ENCODE results near the gene ACSF3.

Gene ACSF3

DNA sequence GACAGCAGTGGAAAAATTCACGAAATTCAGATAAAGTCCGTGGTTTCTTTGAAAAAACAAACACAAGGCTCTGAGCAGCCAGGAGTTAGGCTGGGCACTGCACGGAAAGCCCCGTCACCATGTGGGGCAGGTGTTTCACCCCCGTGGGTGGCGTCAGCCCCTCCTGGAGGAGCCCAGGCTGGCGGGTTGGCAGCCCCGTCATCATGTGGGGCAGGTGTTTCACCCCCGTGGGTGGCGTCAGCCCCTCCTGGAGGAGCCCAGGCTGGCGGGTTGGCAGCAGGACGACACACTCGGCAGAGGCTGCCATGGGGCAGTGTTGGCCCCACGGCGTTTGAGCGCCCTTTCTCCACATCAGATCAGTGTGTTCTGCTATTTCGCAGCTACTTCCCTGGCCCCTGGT lies 38.1 kb downstream of the ACSF3 start:
- DNase-seq (ENCODE audit: low read depth): no peak

DNA sequence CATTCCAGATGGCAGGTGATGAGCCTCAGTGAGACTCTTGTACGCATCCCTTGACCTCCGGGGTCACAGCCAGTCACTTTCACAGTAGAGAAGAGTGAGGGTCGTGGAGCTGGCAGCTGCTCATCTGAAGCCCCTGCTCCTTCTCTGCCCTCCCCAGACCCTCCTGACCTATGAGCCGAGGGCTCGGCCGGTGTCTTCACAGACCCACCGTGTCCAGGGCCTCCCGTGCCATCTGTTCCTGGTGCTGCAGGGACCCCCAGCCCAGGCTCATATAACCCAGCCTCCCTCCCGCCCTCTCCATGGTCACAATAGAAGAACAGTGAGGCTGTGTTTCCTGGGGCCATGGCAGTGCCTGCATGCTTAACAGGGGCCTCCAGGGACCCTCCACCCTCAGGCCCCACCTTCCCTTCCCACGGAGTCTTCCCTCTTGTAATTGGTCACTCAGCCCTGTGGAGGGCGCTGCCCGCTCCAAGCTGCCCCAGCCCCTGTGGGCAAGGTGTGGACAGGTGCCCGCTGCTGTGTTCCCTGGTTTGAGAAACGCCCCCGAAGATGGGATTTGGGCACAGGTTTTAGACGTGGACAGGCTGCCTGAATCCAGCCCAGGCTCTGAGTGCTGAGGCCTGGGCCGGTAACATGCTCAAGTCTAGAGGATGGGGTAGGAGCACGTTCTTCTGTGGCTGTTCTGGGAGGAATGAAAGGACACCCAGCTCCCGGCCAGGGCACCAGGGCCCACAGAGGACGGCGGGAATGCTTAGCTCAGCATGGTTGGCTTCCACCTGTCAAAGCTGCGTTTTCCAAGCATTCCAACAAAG lies 38.7 kb downstream of the ACSF3 start:
- DNase-seq (ENCODE audit: low read depth): no peak

DNA sequence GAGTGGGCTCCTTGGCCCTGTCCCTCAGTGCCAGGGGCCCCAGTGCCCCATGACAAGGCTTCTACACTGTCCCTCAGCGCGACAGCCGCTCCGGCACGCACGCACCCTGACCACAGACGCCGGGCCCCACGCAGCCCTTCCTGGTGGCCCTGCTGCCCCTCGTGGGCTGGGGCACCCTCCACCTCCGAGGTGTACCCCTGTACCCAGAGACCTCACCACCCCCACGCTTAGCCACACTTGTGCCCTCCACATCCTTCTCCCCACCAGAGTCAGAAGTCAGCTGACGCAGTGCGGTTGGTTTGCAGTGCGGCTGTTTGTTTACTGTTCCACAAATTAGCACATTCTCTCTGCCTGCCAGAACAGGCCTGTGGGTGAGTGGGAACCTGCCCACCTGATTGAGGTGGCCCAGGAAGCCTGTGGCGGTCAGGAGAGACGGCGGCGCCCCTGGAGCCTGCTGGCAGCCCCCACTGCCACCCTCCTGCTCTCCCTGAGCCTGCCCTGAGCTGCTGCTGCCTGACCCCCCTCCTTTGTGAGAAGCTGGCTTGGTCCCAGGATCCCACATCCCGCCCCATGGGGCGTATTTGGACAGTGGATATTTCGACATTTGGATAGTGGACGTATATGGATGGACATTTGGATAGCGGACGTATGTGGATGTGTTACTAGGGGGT lies 39.9 kb downstream of the ACSF3 start:
- no peak for DNase-seq (ENCODE audit: low read depth)

DNA sequence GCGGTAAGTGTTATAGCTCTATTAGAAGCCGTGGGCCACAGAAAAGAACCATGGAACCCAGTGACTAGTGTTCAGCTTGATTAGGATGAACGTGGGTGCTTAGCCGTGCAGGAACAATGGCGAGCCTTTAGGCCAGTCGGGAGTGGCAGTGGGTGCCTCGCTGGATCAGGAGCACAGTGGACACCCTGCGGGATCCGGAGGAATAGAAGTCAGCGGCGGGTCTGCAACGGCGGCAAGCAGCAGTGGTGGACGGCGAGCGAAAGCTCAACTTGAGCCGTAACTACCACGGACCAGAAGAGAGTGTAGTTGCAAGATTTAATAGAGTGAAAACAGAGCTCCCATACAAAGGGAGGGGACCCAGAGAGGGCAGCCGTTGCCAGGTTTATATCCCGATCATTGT lies 40.6 kb downstream of the ACSF3 start:
- DNase-seq (ENCODE audit: low read depth): no peak

DNA sequence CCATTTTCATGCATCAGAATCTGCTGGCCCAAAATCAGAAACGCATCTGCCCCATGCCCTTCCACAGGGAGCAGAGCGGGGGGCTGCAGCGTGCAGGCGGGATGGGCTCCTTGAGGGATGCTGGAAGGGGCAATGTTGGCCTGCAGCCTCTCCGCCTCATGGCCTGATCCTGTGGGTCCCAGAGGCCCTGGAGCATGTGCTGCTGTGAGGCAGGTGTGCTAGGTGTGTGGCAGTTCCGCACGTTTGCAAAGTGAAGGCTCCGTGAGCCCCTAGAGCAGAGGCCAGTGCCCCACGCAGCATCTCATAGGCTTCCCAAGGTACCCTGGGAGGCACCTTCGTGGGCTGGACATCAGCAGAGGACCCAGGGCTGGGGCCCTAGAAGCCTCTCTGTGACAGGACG lies 41.5 kb downstream of the ACSF3 start:
- DNase-seq (ENCODE audit: low read depth): no peak

DNA sequence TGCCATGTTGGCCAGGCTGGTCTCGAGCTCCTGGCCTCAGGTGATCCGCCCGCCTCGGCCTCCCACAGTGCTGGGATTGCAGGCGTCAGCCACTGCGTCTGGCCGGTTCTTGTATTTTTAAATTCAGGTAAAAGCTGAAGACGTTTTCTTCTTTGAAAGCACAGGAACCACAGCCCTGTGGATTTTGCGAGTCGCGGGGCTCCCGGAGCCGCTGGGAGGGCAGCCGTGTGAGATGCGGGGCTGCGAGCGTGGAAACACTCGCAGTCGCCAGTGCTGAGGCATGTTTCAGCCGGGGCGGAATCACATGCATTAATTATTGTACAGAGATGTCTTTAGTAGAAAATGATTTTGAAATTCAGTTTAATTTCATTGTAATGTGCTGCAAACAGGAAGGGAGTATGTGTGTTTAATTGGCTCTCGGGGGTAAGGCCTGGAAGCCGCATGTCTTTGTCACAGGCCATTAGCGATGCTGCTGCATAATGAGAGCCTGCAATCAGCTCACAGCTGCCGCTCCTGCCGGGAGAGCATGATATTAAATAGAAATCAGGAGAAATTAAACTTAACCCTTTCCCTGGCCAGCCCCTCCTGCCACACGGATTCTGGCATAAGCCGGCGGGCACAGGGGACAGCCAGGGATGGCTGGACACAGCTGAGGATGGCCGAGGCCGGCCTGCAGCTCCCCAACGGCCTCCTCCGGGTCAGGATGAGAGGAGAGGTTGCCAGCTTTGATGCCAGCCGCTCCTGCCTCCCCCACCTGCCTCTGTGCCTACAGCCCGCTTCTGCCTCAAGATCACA lies 42.5 kb downstream of the ACSF3 start:
- DNase-seq (ENCODE audit: low read depth): no peak

DNA sequence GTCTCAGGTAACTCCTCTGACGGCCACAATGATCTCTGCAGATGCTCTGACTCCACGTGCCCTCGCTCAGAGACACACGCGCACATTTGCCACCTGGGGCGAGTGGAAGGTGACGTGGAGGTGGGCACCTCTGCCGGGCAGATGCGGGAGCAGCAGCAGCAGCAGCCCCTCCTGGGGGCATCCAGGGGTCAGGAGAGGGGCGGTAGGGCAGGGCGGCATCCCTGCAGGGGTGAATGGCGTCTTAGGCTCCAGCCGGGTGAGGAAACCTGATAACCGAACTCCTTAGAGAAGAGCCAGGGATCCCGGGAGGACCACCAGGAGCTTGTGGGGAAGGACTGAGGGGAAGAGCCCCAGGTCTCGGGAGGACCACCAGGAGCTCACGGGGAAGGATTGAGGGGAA lies 43.3 kb downstream of the ACSF3 start:
- no peak for DNase-seq (ENCODE audit: low read depth)

DNA sequence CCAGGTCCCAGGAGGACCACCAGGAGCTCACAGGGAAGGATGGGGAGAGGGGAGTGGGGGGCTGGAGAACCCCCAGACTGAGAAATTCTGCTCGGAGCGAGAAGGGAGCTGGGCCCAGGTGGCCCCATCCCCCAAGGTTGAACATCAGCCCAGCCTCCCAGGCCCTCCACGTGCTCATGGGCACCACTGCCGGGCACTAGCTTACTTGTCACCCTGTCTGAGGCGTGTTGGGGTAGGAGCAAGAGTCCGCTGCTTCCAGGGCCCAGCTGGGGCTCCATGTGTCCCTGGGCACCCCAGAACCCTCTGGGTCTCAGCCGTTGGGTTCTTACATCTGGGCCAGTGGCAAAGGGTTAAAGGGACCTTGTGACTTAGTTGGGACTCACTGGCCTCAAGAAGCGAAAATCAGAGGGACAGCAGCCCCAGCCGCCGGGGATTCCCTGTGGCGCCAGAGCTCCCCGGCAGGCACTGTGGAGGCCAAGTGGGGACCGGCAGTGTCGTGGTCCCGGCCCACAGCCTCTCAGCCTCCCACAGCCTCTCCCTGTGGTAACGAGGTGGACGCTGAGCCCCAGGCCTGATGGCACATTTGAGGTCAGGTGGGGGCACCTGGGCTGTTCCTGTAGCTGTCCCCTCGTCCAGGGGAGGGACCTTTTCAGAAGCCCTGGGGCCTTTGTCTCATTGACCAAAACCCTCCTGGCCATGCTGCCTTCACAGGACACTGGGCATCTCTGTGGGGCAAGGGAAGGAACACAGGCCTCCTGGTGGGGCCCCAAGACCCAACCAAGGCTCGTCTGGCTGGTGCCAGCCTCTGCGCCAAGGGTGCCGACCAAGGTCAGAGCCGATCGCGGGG lies 44.2 kb downstream of the ACSF3 start:
- DNase-seq (ENCODE audit: low read depth): no peak

DNA sequence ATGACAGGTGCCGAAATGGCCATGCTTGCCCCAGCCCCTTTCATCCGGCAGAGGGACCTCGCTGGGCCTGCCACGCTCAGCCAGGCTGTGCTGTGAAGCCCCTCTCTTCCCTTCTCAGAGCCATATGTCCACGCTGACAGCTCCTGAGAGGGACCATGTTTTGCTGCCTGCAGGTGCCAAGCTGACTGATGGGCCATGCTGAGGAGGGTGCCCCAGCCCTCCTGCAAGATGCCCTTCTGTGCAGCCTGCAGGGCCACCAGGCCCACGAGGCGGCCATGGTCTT lies 44.8 kb downstream of the ACSF3 start:
- no peak for DNase-seq (ENCODE audit: low read depth)

DNA sequence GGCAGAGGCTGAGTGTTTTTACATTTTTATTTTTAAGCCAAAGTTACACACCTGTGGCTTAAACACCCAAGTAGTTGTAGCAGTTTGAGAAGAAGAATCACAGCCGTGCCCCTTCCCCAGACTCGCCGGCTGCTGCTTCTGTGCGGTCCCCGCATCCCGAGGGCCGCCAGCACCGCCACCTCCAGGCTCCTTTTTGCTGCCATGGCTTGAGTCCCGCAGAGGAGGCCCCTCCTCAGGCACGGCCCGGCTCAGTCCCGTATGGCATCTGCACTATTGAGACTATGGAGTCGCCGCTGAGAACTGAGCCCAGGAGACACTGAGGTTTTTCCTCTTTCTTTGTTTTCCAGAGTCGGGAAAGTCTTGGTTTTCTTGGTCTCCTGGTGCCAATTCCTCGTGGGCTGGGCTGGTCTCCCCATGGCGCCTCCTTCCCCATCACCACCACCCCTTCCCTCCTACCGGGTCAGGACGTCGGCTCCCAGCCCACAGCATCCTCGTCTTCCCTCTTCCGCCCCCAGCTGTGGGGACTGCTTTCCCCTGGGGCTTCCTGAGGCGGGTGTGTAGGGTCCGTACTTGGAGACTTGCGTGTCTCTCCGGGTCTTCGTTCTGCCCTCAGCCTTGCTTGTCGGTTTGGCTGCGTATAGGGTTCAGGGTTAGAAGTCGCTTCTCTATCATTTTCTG lies 45.3 kb downstream of the ACSF3 start:
- no peak for DNase-seq (ENCODE audit: low read depth)

DNA sequence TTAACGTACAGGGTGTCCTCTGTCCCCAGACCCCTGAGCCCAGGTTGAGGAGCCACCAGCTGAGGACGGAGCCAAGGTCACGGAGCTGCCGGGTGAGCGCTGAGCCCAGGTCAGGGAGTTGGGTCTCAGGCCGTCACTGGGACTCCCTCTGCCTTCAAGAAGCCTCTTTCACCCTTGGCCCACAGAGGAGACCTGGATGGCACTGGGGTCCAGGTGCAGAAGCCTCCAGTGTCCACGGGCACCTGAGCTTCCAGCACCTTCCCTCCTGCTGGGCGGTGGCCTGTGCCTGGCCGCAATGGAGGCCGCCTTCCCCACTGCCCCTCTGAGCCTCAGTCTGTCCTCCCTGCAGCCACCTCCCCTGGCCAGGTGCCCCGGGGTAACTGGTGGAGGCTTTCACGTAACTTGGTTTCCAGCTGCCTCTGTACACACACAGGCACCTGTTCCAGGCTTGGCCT lies 46.3 kb downstream of the ACSF3 start:
- DNase-seq (ENCODE audit: low read depth): no peak

DNA sequence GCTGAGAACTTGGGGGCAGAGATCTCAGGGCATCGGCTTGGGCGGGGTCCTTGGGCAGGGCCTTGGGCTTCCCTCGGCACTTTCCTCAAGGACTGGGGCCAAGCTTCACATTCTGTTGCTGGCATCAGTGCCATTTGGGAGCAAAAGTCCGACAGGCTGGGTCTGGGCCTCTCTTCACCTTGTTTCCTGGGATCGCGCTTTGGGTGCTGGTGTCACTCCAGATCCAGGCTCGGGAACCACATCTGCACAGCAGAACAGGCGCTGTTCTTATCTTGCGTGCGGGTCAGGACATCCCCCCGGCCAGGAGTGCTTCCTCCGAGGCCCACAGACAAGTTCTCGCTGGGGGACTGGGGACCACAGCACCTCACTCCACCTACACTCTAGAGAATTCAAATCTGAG lies 46.7 kb downstream of the ACSF3 start:
- DNase-seq (ENCODE audit: low read depth): no peak

DNA sequence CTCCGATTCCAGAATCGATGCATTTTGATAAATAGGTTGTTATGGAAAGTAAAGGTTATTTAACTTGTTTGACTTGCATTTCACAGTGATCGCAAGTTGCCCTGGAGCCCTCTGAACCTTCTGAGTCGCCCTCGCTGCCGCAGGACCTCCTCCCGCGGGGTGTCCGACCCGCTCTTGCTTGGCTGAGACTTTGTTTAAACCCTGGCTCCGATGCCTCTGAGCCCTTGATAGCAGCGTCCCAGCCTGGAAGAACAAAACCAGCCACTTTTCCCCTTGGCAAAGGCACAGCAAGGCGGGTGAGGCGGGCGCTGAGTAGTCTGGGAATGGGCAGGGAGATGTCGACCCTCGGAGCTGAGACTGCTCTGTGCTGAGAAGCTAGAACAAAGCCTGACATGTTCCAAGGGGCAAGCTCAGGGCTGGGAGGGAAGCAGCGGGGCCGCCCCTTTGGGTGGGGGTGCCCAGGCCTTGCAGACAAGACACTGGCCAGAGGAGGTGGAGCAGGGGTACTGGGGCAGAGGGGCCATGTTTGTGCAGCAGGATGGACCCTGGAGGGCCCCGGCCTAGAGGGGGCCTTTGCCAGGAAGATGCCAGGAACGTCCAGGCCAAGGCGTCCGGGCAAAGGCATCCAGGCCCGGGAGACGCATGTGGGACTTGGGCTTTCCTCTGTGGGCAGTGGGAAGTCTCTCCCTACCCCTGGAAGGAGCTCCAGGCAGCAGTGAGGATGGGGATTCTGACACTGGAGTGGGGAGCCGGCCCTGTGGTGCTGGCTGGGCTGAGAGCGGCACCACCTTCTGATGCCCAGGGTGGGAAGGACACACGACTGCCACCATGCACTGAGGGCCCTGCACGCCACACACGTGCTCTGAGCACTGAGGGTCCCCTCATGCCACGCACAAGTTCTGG lies 47.6 kb downstream of the ACSF3 start:
- DNase-seq (ENCODE audit: low read depth): no peak

DNA sequence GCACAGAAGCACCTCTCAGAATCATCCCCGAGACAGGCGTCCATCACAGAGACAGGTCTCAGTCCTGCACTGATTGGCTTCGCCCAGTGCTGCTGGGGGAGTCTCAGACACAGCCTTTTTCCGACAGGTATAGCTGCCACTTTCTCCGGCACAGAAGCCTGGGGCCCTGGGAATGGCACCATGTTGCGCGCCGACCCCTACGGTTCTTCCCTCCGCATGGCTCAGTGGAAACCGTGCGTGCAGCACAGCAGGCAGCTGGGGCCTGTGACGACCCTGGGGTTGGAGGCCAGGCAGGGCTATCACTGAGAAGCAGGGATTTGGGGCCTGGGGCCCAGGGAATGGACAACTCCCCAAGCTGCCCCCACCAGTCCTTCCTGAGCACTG lies 48.2 kb downstream of the ACSF3 start:
- DNase-seq (ENCODE audit: low read depth): no peak

DNA sequence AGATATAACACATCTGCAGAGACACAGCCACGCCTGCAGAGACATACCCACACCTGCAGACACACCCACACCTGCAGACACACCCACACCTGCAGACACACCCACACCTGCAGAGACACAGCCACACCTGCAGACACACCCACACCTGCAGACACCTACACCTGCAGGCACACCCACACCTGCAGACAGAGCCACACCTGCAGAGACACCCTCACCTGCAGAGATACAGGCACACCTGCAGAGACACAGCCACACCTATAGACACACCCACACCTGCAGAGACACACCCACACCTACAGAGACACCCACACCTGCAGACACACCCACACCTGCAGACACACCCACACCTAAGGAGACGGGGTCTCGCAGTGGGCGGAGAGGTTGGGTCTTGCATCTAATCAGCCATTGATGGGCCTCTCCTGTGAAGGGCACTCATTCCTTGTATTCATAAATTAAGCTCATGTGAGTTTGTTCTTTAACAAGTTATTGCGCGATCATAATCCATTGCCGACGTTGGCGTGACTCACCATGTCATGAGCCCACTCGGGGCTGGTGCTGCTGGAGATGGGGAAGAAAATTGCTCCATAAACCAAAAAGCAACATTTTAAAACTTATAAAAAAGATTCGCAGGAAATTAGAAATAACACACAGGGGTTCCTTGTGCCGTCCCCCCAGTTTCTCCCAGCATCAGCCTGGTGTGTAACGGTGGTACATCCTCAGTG lies 49.0 kb downstream of the ACSF3 start:
- DNase-seq (ENCODE audit: low read depth): no peak

DNA sequence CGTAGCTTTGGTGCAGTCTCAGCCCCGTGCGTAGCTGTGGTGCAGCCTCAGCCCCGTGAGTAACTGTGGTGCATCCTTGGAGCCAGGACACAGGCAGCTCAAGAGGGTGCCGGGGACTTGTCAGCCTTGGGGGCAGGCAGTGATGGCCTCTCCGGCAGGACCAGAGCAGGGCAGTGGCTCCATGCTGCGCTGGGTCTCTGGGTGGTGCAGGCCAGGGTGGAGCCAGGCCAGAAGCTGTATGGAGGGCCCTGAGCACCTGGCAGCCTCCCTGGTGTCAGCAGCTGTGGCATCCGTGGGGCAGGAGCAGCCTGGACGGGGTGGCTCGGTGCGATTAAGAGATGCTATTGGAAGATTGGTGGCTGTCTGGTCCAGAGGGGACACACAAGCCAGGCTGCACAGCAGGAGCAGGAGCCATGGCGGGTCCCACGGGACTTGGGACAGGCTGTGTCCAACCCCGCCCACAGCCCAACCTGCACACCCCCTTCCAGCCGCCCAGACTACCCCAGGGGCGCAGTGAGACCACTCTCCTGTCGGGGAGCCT lies 49.6 kb downstream of the ACSF3 start:
- no peak for DNase-seq (ENCODE audit: low read depth)

DNA sequence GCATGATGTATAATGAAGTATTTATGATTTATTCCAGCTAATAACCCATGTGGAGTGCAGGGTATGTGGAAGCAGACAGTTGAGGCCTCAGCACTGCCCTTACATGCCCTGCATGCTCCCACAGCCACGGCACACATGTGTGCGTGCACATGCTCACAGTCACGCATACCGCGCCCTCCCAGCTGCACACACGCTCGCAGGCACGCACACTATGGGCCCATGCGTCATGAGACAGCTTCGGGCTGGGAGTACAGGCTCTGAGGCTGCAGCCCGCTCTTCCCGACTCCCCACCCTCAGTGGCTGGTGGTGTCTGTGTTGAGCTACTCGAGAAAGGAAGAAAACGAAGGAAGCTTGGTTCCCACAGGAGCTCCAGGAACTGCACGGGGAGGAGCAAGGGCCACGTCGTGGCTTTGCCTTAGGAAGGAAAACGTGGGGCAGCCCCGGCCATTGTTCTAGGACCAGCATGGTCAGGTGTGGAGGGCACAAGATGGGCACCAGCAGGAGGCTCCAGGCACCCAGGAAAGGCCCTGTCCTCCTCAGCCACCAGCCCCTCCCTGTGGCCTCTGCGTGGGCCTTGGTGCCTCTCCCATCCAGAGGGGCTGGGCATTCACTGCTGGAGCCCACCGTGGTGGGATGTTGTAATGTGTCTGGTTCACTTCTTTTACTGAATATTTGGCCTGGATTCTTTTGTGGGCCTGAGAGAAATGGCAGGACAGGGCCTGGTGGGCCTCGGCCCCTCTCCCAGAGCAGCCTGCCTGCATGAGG lies 50.4 kb downstream of the ACSF3 start:
- no peak for DNase-seq (ENCODE audit: low read depth)

DNA sequence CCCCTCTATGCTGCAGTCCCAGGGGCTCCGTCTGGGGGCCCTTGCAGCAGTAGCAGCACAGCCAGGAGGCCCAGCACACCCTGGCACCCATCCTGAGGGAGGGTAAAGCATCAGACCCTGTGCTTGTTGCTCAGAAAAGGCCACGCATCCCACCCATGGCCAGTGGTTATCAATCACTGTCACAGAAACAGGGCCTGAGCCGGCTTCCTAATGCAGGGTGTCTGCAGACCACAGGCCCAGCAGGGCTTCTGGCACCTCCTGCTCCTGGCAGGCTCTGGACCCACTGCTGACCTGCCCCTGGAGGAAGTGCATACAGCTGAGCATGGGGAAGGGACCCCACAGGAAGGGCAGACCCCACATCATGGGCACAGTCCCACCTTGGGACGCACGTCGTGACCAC lies 51.0 kb downstream of the ACSF3 start:
- no peak for DNase-seq (ENCODE audit: low read depth)
